ENCODE data around the gene VAV2.

Gene VAV2

GRCh38 chr9:133920471-133920870 lies 71.7 kb downstream of the VAV2 start:
- Histone ChIP-seq H4K8ac (ENCODE audit: low read depth, low read length) (no peak overlapping the region), H2AK5ac (ENCODE audit: low read length) (no peak overlapping the region), H3K56ac (ENCODE audit: low read length) (no peak overlapping the region), H3K4me2 (ENCODE audit: low read length) (no peak overlapping the region), H2BK15ac (replicated peaks; ENCODE audit: low read depth) (no peak overlapping the region), H3K23ac (ENCODE audit: low read length) (no peak overlapping the region), H3K79me2 (ENCODE audit: control insufficient read depth, insufficient read depth, low read length) (peaks cover 5% of the 10 kb centered on the region), H2BK5ac (ENCODE audit: low read length) (no peak overlapping the region), H3K4me3 (ENCODE audit: low read length) (no peak overlapping the region), H3K4ac (ENCODE audit: low read depth, low read length) (no peak overlapping the region), H3K27me3 (ENCODE audit: insufficient read depth, low read length, poor library complexity) (no peaks in the 10 kb centered on the region), H3K27ac (ENCODE audit: low read depth, low read length) (no peak overlapping the region), H3K4me1 (ENCODE audit: control insufficient read depth, low read depth, low read length) (no peaks in the 10 kb centered on the region), H3K79me1 (ENCODE audit: low read length) (peaks cover 10% of the 10 kb centered on the region), H2BK120ac (ENCODE audit: low read depth, low read length) (no peak overlapping the region), H3K36me3 (ENCODE audit: control insufficient read depth, insufficient read depth, low read length) (no peaks in the 10 kb centered on the region), H3K18ac (ENCODE audit: low read length) (no peak overlapping the region), H3K9ac (ENCODE audit: low read length) (no peak overlapping the region), H4K5ac (ENCODE audit: low read length) (no peak overlapping the region)
- no peak for DNase-seq
- no CpG with 5 or more reads among the region's 12 CpGs for WGBS (ENCODE audit: extremely low coverage, insufficient coverage, low lambda C conversion rate)

- Histone ChIP-seq H3K4me1 (ENCODE audit: control insufficient read depth, low read depth, low read length) (peaks cover 3% of the 10 kb centered on the region), H2BK120ac (ENCODE audit: low read depth, low read length) (no peak overlapping the region), H3K79me1 (ENCODE audit: low read length) (peaks cover 11% of the 10 kb centered on the region), H2AK5ac (ENCODE audit: low read length) (no peak overlapping the region), H3K4me3 (ENCODE audit: low read length) (no peak overlapping the region), H3K36me3 (ENCODE audit: control insufficient read depth, insufficient read depth, low read length) (no peaks in the 10 kb centered on the region), H2BK15ac (replicated peaks; ENCODE audit: low read depth) (no peak overlapping the region), H3K56ac (ENCODE audit: low read length) (no peak overlapping the region), H4K8ac (ENCODE audit: low read depth, low read length) (no peak overlapping the region), H4K5ac (ENCODE audit: low read length) (no peak overlapping the region), H3K18ac (ENCODE audit: low read length) (no peak overlapping the region), H3K4ac (ENCODE audit: low read depth, low read length) (no peak overlapping the region), H3K9ac (ENCODE audit: low read length) (no peak overlapping the region), H2BK5ac (ENCODE audit: low read length) (no peak overlapping the region), H3K27me3 (ENCODE audit: insufficient read depth, low read length, poor library complexity) (no peaks in the 10 kb centered on the region), H3K23ac (ENCODE audit: low read length) (no peak overlapping the region), H3K79me2 (ENCODE audit: control insufficient read depth, insufficient read depth, low read length) (peaks cover 4% of the 10 kb centered on the region), H3K4me2 (ENCODE audit: low read length) (no peak overlapping the region), H3K27ac (ENCODE audit: low read depth, low read length) (no peak overlapping the region)
- no CpG with 5 or more reads among the region's 27 CpGs for WGBS (ENCODE audit: extremely low coverage, insufficient coverage, low lambda C conversion rate)
- DNase-seq = no peak
These were observed 72.6 kb downstream of the VAV2 start for GRCh38 chr9:133919253-133920115.

- H3K4me1 ChIP-seq (ENCODE audit: control insufficient read depth, low read depth, low read length) = peaks cover 6% of the 10 kb centered on the region
- H2BK15ac ChIP-seq (replicated peaks; ENCODE audit: low read depth) = no peak overlapping the region
These were observed 73.9 kb downstream of the VAV2 start for GRCh38 chr9:133918111-133918813.

GRCh38 chr9:133917375-133917774 lies 74.7 kb downstream of the VAV2 start:
- H3K27ac ChIP-seq (ENCODE audit: low read depth, low read length) = no peak overlapping the region
- H2AK5ac ChIP-seq (ENCODE audit: low read length) = no peak overlapping the region
- no peak for DNase-seq

More at GRCh38 chr9:133918111-133918813, 73.9 kb downstream of the VAV2 start:
- Histone ChIP-seq H3K9ac (ENCODE audit: low read length) (no peak overlapping the region), H3K79me1 (ENCODE audit: low read length) (peaks cover 14% of the 10 kb centered on the region), H4K8ac (ENCODE audit: low read depth, low read length) (no peak overlapping the region), H3K27ac (ENCODE audit: low read depth, low read length) (no peak overlapping the region), H4K5ac (ENCODE audit: low read length) (no peak overlapping the region), H3K56ac (ENCODE audit: low read length) (no peak overlapping the region), H3K79me2 (ENCODE audit: control insufficient read depth, insufficient read depth, low read length) (peaks cover 3% of the 10 kb centered on the region), H3K18ac (ENCODE audit: low read length) (no peak overlapping the region), H3K4me2 (ENCODE audit: low read length) (no peak overlapping the region), H3K4me3 (ENCODE audit: low read length) (no peak overlapping the region), H2BK120ac (ENCODE audit: low read depth, low read length) (no peak overlapping the region), H3K36me3 (ENCODE audit: control insufficient read depth, insufficient read depth, low read length) (no peaks in the 10 kb centered on the region), H3K4ac (ENCODE audit: low read depth, low read length) (no peak overlapping the region), H2AK5ac (ENCODE audit: low read length) (no peak overlapping the region), H3K23ac (ENCODE audit: low read length) (no peak overlapping the region), H2BK5ac (ENCODE audit: low read length) (no peak overlapping the region), H3K27me3 (ENCODE audit: insufficient read depth, low read length, poor library complexity) (no peaks in the 10 kb centered on the region)
- DNase-seq = no peak
- whole genome bisulfite sequencing (ENCODE audit: extremely low coverage, insufficient coverage, low lambda C conversion rate) = no CpG with 5 or more reads among the region's 24 CpGs

GRCh38 chr9:133916159-133916541 lies 76.0 kb downstream of the VAV2 start:
- Histone ChIP-seq H3K4me1 (ENCODE audit: control insufficient read depth, low read depth, low read length) (peaks cover 6% of the 10 kb centered on the region), H3K36me3 (ENCODE audit: control insufficient read depth, insufficient read depth, low read length) (no peaks in the 10 kb centered on the region), H3K23ac (ENCODE audit: low read length) (no peak overlapping the region), H3K79me2 (ENCODE audit: control insufficient read depth, insufficient read depth, low read length) (peaks cover 3% of the 10 kb centered on the region), H3K4me2 (ENCODE audit: low read length) (no peak overlapping the region), H4K5ac (ENCODE audit: low read length) (no peak overlapping the region), H3K27me3 (ENCODE audit: insufficient read depth, low read length, poor library complexity) (no peaks in the 10 kb centered on the region), H2BK120ac (ENCODE audit: low read depth, low read length) (no peak overlapping the region), H2BK15ac (replicated peaks; ENCODE audit: low read depth) (no peak overlapping the region), H3K18ac (ENCODE audit: low read length) (no peak overlapping the region), H2AK5ac (ENCODE audit: low read length) (no peak overlapping the region), H3K79me1 (ENCODE audit: low read length) (peaks cover 14% of the 10 kb centered on the region), H3K56ac (ENCODE audit: low read length) (no peak overlapping the region), H2BK5ac (ENCODE audit: low read length) (no peak overlapping the region), H4K8ac (ENCODE audit: low read depth, low read length) (no peak overlapping the region), H3K27ac (ENCODE audit: low read depth, low read length) (no peak overlapping the region), H3K4ac (ENCODE audit: low read depth, low read length) (no peak overlapping the region), H3K4me3 (ENCODE audit: low read length) (no peak overlapping the region), H3K9ac (ENCODE audit: low read length) (no peak overlapping the region)
- no peak for DNase-seq
- WGBS (ENCODE audit: extremely low coverage, insufficient coverage, low lambda C conversion rate) = no CpG with 5 or more reads among the region's 16 CpGs

More at GRCh38 chr9:133917375-133917774, 74.7 kb downstream of the VAV2 start:
- no peaks in the 10 kb centered on the region for H3K36me3 ChIP-seq (ENCODE audit: control insufficient read depth, insufficient read depth, low read length)
- no peak overlapping the region for H4K8ac ChIP-seq (ENCODE audit: low read depth, low read length)
- H3K4ac ChIP-seq (ENCODE audit: low read depth, low read length) = no peak overlapping the region
- no peak overlapping the region for H3K4me3 ChIP-seq (ENCODE audit: low read length)
- no peak overlapping the region for H3K23ac ChIP-seq (ENCODE audit: low read length)
- H3K79me1 ChIP-seq (ENCODE audit: low read length) = peaks cover 15% of the 10 kb centered on the region
- WGBS (ENCODE audit: extremely low coverage, insufficient coverage, low lambda C conversion rate) = no CpG with 5 or more reads among the region's 5 CpGs
- H3K56ac ChIP-seq (ENCODE audit: low read length) = no peak overlapping the region
- H4K5ac ChIP-seq (ENCODE audit: low read length) = no peak overlapping the region
- peaks cover 3% of the 10 kb centered on the region for H3K79me2 ChIP-seq (ENCODE audit: control insufficient read depth, insufficient read depth, low read length)
- no peak overlapping the region for H2BK5ac ChIP-seq (ENCODE audit: low read length)
- no peaks in the 10 kb centered on the region for H3K27me3 ChIP-seq (ENCODE audit: insufficient read depth, low read length, poor library complexity)
- no peak overlapping the region for H3K4me2 ChIP-seq (ENCODE audit: low read length)
- peaks cover 6% of the 10 kb centered on the region for H3K4me1 ChIP-seq (ENCODE audit: control insufficient read depth, low read depth, low read length)
- no peak overlapping the region for H3K9ac ChIP-seq (ENCODE audit: low read length)
- H3K18ac ChIP-seq (ENCODE audit: low read length) = no peak overlapping the region
- no peak overlapping the region for H2BK120ac ChIP-seq (ENCODE audit: low read depth, low read length)
- H2BK15ac ChIP-seq (replicated peaks; ENCODE audit: low read depth) = no peak overlapping the region

Data from mesendoderm (in vitro differentiated cells).